Upper lobe of left lung (tissue), 6 donors: ENCODE results near the gene C5orf34. TPM values are rescaled to one million over a fixed set of nuclear protein-coding genes. Genes with fewer than 3 reads are reported as not detected.
"Not testable (repeated sequence)": the region's sequence is repeated elsewhere in the genome, so short reads cannot be mapped to it uniquely, and the experiment has no call there.

Source experiments
- ATAC-seq, 2 donors: fragments of 200-7000 bp; cut with Tn5 transposase; one replicate each; pipeline ENCODE4 v1.9.1; 2022; ENCODE audit warnings: mild to moderate bottlenecking in 2 of 2, moderate library complexity in 2 of 2; ENCODE audit not compliant: low FRiP score in 2 of 2
- DNase-seq, 2 donors: peaks; one replicate each; pipeline ENCODE4 v3.0.0-alpha.2; 2019 to 2020
- H3K27ac ChIP-seq, 4 donors: fragments of 200-600 bp; sonication (generic); one replicate each; pipeline ENCODE4 v1.5.1; 2016 to 2019
- H3K27me3 ChIP-seq, 4 donors: fragments of 200-600 bp; sonication (generic); one replicate each; pipeline ENCODE4 v1.5.1; 2017 to 2019
- H3K36me3 ChIP-seq, 4 donors: fragments of 200-600 bp; sonication (generic); one replicate each; pipeline ENCODE4 v1.5.1; 2016 to 2019
- H3K4me1 ChIP-seq, 4 donors: fragments of 200-600 bp; sonication (generic); one replicate each; pipeline ENCODE4 v1.5.1; 2018 to 2019
- H3K4me3 ChIP-seq, 4 donors: fragments of 200-600 bp; sonication (generic); one replicate each; pipeline ENCODE4 v1.5.1; 2017 to 2019; ENCODE audit warnings: mild to moderate bottlenecking in 2 of 4, moderate library complexity in 1 of 4
- H3K9me3 ChIP-seq, 4 donors: fragments of 200-600 bp; sonication (generic); one replicate each; pipeline ENCODE4 v1.5.1; 2018 to 2019
- CTCF ChIP-seq, 6 experiments: fragments of 450-650 bp in 4 of 6; fragments of 200-600 bp in 2 of 6; sonication (generic) in 2 of 6; IDR thresholded peaks; one replicate each; pipeline ENCODE4 v1.5.1; 2016 to 2019; ENCODE audit warnings: antibody characterized with exemption in 6 of 6
- EP300 ChIP-seq, 4 donors: sonication (generic); formaldehyde crosslinking; IDR thresholded peaks; one replicate each; pipeline ENCODE4 v1.5.1; 2017; ENCODE audit warnings: antibody characterized with exemption in 4 of 4, control low read depth in 2 of 4
- POLR2A ChIP-seq, 4 donors: fragments of 450-650 bp; IDR thresholded peaks; one replicate each; pipeline ENCODE4 v1.5.1; 2016 to 2017; ENCODE audit warnings: antibody characterized with exemption in 4 of 4, mild to moderate bottlenecking in 2 of 4
- POLR2AphosphoS5 ChIP-seq, 2 donors: sonication (generic); formaldehyde crosslinking; IDR thresholded peaks; one replicate each; pipeline ENCODE4 v1.5.1; 2017; ENCODE audit warnings: antibody characterized with exemption in 2 of 2
- WGBS, 2 donors: methylation state at CpG; one replicate each; pipeline ENCODE4 v1.1.5; 2017 to 2018; 5-methylcytosine and 5-hydroxymethylcytosine counted together
- total RNA-seq, 6 donors: library from RNA; depleted of rRNA in 4 of 6; stranded (reverse); fragments of >200 nt in 4 of 6; gene quantifications; one replicate each; pipeline versions ENCODE4 v1.1.0 to v1.2.1, GENCODE V29; 2016 to 2021
- donor health status: DM: no; HTN: no; CAD: no; lungs with moderate emphysema.
- donor health status: DM: no; HTN: yes; CAD: no; lungs with severe emphysema.

Gene C5orf34
- total RNA-seq, 6 donors from 2014 or later, result 0.79 to 2.1 (median 1.1) TPM

- Histone ChIP-seq H3K4me3 (no peak overlapping the region), H3K27me3 (no peaks in the 10 kb centered on the region), H3K9me3 (no peaks in the 10 kb centered on the region), H3K36me3 (peaks cover 4 to 31% (median 25%) of the 10 kb centered on the region in 4 donors), H3K27ac (no peak overlapping the region), H3K4me1 (no peaks in the 10 kb centered on the region)
- DNase-seq (no peak), ATAC-seq (no peak)
- WGBS, 2 donors, result 36 to 74% methylated on average over 1 to 2 of the region's 2 CpGs
- TF ChIP-seq POLR2A (IDR thresholded peaks at IDR 0.05) (no peak), EP300 (IDR thresholded peaks at IDR 0.05) (no peak), POLR2AphosphoS5 (IDR thresholded peaks at IDR 0.05) (no peak), CTCF (IDR thresholded peaks at IDR 0.05) (no peak)
Observed at GRCh38 chr5:43523662-43524072, 8.7 kb upstream of the C5orf34 start.

DNA sequence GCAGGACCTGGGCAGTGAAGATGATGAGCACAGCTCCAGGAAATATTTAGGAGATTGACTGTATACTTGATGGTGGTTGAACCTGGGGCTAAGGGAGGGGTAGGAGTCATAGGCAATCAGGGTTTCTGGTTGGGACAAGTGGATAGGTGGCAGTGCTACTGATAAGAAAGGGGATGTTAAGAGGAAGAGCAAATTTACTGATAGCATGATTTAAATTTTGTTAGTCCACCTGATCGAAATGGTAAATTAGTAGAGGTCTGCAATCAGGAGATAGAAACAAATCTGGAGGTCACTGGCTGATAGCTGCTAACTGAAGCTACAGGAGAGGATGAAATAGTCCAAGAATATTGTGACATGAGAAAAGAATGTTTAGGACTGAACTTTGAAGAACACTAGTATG, 5.7 kb upstream of the C5orf34 start:
- H3K27me3 ChIP-seq, result no peaks in the 10 kb centered on the region
- H3K4me3 ChIP-seq, result no peak overlapping the region
- TF ChIP-seq POLR2AphosphoS5 (IDR thresholded peaks at IDR 0.05) (no peak), CTCF (IDR thresholded peaks at IDR 0.05) (no peak), POLR2A (IDR thresholded peaks at IDR 0.05) (no peak), EP300 (IDR thresholded peaks at IDR 0.05) (no peak)
- H3K9me3 ChIP-seq, result no peaks in the 10 kb centered on the region
- H3K4me1 ChIP-seq, result peaks cover 0 to 3% (median 1%) of the 10 kb centered on the region in 4 donors
- DNase-seq (no peak), ATAC-seq (no peak)
- peaks cover 0 to 14% (median 11%) of the 10 kb centered on the region in 4 donors for H3K36me3 ChIP-seq
- 74 to 80% methylated on average over 1 of the region's 1 CpG for WGBS, 2 donors
- H3K27ac ChIP-seq, result no peak overlapping the region

DNA sequence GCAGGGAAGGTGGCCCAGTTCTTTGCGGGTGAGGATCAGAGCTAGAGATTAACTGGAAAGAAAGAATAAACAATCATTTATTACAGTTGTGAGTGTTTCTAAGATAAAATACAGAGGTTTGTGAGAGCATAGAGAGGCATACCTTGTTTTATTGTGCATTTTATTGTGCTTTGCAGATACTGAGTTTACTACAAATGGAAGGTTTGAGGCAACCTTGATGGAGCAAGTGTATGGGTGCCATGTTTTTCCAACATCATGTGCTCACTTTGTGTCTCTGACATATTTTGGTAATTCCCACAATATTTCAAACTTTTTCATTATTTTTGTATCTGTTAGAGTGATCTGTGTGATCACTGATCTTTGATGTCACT, 715 bp upstream of the C5orf34 start:
- DNase-seq (no peak), ATAC-seq (no peak)
- H3K27ac ChIP-seq, result peak overlapping the region; percentile 62 to 94 (median 84)
- peaks cover 6 to 15% (median 9%) of the 10 kb centered on the region in 4 donors for H3K4me1 ChIP-seq
- no peaks in the 10 kb centered on the region for H3K36me3 ChIP-seq
- H3K9me3 ChIP-seq, result no peaks in the 10 kb centered on the region
- TF ChIP-seq POLR2A (IDR thresholded peaks at IDR 0.05) (no peak), EP300 (IDR thresholded peaks at IDR 0.05) (no peak), POLR2AphosphoS5 (IDR thresholded peaks at IDR 0.05) (no peak)
- peak overlapping the region; percentile 45 to 70 (median 60) for H3K4me3 ChIP-seq
- 26 to 28% methylated on average over 1 of the region's 1 CpG for WGBS, 2 donors
- no peaks in the 10 kb centered on the region for H3K27me3 ChIP-seq

- Histone ChIP-seq H3K27ac (peak overlapping the region; percentile 62 to 94 (median 84)), H3K27me3 (no peaks in the 10 kb centered on the region), H3K9me3 (no peaks in the 10 kb centered on the region), H3K4me3 (peak overlapping the region; percentile 45 to 70 (median 60)), H3K36me3 (no peaks in the 10 kb centered on the region), H3K4me1 (peaks cover 6 to 15% (median 9%) of the 10 kb centered on the region in 4 donors)
- ATAC-seq (peak in 1 of 2 donors; percentile 58), DNase-seq (no peak)
- no peak for TF ChIP-seq POLR2AphosphoS5 (IDR thresholded peaks at IDR 0.05)
- TF ChIP-seq EP300 (IDR thresholded peaks at IDR 0.05), result no peak
- TF ChIP-seq POLR2A (IDR thresholded peaks at IDR 0.05), result no peak
- TF ChIP-seq CTCF (IDR thresholded peaks at IDR 0.05), result no peak
- 1% methylated on average over 6 of the region's 6 CpGs for WGBS, 2 donors
Observed at GRCh38 chr5:43514471-43514815, 505 bp downstream of the C5orf34 start.

- ATAC-seq (no peak), DNase-seq (no peak)
- peak overlapping the region in 3 of 4 donors; percentile 45 to 68 (median 52) for H3K4me3 ChIP-seq
- H3K27me3 ChIP-seq, result no peaks in the 10 kb centered on the region
- peak overlapping the region in 2 of 4 donors; percentile 62 to 86 for H3K27ac ChIP-seq
- WGBS, 2 donors, result 25 to 32% methylated on average over 4 of the region's 4 CpGs
- TF ChIP-seq POLR2AphosphoS5 (IDR thresholded peaks at IDR 0.05), result no peak
- TF ChIP-seq CTCF (IDR thresholded peaks at IDR 0.05), result no peak
- no peak for TF ChIP-seq POLR2A (IDR thresholded peaks at IDR 0.05)
- H3K9me3 ChIP-seq, result no peaks in the 10 kb centered on the region
- H3K36me3 ChIP-seq, result no peaks in the 10 kb centered on the region
- H3K4me1 ChIP-seq, result peaks cover 6 to 15% (median 9%) of the 10 kb centered on the region in 4 donors
Observed at GRCh38 chr5:43514025-43514424, 923 bp downstream of the C5orf34 start.

DNA sequence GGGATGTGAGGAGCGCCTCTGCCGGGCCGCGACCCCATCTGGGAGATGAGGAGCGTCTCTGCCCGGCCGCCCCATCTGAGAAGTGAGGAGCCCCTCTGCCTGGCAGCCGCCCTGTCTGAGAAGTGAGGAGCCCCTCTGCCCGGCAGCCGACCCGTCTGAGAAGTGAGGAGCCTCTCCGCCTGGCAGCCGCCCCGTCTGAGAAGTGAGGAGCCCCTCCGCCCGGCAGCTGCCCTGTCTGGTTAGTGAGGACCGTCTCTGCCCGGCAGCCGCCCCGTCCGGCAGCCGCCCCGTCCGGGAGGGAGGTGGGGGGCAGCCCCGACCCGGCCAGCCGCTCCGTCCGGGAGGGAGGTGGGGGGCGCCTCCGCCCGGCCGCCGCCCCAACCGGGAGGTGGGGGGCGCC, 3.9 kb downstream of the C5orf34 start:
- 90 to 96% methylated on average over 2 to 10 of the region's 36 CpGs for WGBS, 2 donors
- H3K9me3 ChIP-seq, H3K36me3 ChIP-seq, ATAC-seq, H3K4me3 ChIP-seq, H3K27ac ChIP-seq, H3K27me3 ChIP-seq: not testable (repeated sequence)
- H3K4me1 ChIP-seq, result peaks cover 6 to 15% (median 9%) of the 10 kb centered on the region in 4 donors
- DNase-seq, result peak in 1 of 2 donors; percentile 63
